SH-SY5Y (cell line): Measurements from ENCODE around the gene MDFI.

Experiments used
- GATA2 ChIP-seq: IDR thresholded peaks from 2 replicates; pipeline ENCODE4 v1.6.1; 2011; ENCODE audit warnings: mild to moderate bottlenecking, low read depth, low read length
- GATA3 ChIP-seq: IDR thresholded peaks from 2 replicates; pipeline ENCODE4 v1.6.1; 2011; ENCODE audit warnings: low read depth, mild to moderate bottlenecking, low read length, moderate library complexity

DNA sequence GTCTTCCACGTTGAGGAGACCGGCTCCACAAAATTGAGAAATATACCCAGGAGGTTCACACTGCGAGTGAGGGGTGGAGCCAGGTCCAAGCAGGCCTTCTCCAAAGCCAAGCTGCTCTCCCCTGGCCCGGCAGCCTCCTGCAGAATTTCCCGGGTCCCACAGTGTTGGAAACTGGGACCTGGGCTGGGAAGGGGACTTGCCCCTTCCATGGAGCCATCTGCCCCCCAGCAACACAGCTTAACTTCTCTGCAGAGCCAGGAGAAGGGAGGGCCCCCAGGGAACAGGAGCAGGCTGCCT lies 35.4 kb downstream of the MDFI start:
- no peak for TF ChIP-seq GATA2
- no peak for TF ChIP-seq GATA3
